Esophagus (tissue), 2 donors: ENCODE measurements around the gene MED20. TPM values are rescaled to one million over a fixed set of nuclear protein-coding genes. Genes with fewer than 3 reads are reported as not detected.

Source experiments
- H3K27ac ChIP-seq, 2 donors: one replicate each; pipeline ENCODE4 v1.5.1; 2013; ENCODE audit warnings: low read depth in 2 of 2, mild to moderate bottlenecking in 2 of 2, inconsistent platforms in 1 of 2, low read length in 1 of 2, moderate library complexity in 1 of 2
- H3K27me3 ChIP-seq, 2 donors: one replicate each; pipeline ENCODE4 v1.6.1; 2013; ENCODE audit warnings: low read length in 2 of 2, control low read depth in 1 of 2, mild to moderate bottlenecking in 1 of 2; ENCODE audit not compliant: insufficient read depth in 2 of 2, control insufficient read depth in 1 of 2
- H3K36me3 ChIP-seq, 2 donors: one replicate each; pipeline ENCODE4 v1.6.1; 2013; ENCODE audit warnings: low read length in 1 of 2; ENCODE audit not compliant: control insufficient read depth in 2 of 2, insufficient read depth in 2 of 2
- H3K4me1 ChIP-seq, 2 donors: one replicate each; pipeline ENCODE4 v1.6.1; 2013; ENCODE audit warnings: low read length in 1 of 2; ENCODE audit not compliant: control insufficient read depth in 2 of 2, insufficient read depth in 2 of 2
- H3K4me3 ChIP-seq, 2 donors: one replicate each; pipeline ENCODE4 v1.5.1; 2013; ENCODE audit warnings: low read length in 2 of 2, mild to moderate bottlenecking in 2 of 2, low read depth in 1 of 2, moderate library complexity in 1 of 2
- H3K9me3 ChIP-seq, 2 donors: one replicate each; pipeline ENCODE4 v1.6.1; 2013; ENCODE audit warnings: mild to moderate bottlenecking in 2 of 2, low read depth in 1 of 2, low read length in 1 of 2, moderate library complexity in 1 of 2; ENCODE audit not compliant: control insufficient read depth in 2 of 2, insufficient read depth in 1 of 2
- whole genome bisulfite sequencing, 2 donors: extraction: QIAGEN DNeasy Blood & Tissue Kit; methylation state at CpG; one replicate each; pipeline ENCODE4 v1.1.7; 2013; 5-methylcytosine and 5-hydroxymethylcytosine counted together
- polyA plus RNA-seq, 2 donors: library from polyadenylated mRNA; stranded (reverse); fragments of 200-250 nt; gene quantifications; one replicate each; pipeline ENCODE4 v1.2.3, GENCODE V29; 2013
- donor health status: healthy with polysubstance abuse.
- donor health status: Bipolar disorder and iron deficiency.

MED20 gene
- polyA plus RNA-seq, 2 donors, result 7.1 to 8.0 TPM

GRCh38 chr6:41871691-41872090, 49.2 kb downstream of the MED20 start:
- Histone ChIP-seq H3K27ac (no peak overlapping the region), H3K27me3 (no peaks in the 10 kb centered on the region), H3K9me3 (no peaks in the 10 kb centered on the region), H3K4me1 (no peaks in the 10 kb centered on the region), H3K4me3 (no peak overlapping the region), H3K36me3 (no peaks in the 10 kb centered on the region)
- WGBS, 2 donors, result 92 to 95% methylated on average over 2 of the region's 2 CpGs

GRCh38 chr6:41859356-41859755, 61.6 kb downstream of the MED20 start:
- Histone ChIP-seq H3K36me3 (no peaks in the 10 kb centered on the region), H3K4me1 (no peaks in the 10 kb centered on the region), H3K27ac (no peak overlapping the region), H3K4me3 (no peak overlapping the region), H3K27me3 (no peaks in the 10 kb centered on the region), H3K9me3 (no peaks in the 10 kb centered on the region)
- 91 to 92% methylated on average over 6 of the region's 6 CpGs for WGBS, 2 donors

DNA sequence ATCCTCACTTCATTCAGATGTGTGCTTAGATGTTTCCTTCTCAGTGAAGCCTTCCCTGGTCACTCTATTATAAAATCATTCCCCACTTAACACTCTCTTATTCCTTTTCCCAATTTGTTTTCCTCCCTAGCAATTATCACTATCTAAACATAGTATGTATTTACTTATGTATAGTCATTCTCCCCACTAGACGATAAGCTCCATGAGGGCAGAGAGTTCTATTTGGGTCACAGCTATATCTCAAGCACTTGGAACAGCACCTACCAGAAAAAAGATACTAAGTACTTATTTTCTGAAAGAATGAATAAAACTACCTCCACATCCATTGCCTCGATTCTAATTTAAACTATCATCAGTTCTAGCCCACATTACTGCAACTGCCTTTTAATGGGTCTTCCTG, 62.2 kb downstream of the MED20 start:
- H3K9me3 ChIP-seq, result no peaks in the 10 kb centered on the region
- H3K4me1 ChIP-seq, result no peaks in the 10 kb centered on the region
- no peaks in the 10 kb centered on the region for H3K27me3 ChIP-seq
- H3K4me3 ChIP-seq, result no peak overlapping the region
- no peak overlapping the region for H3K27ac ChIP-seq
- H3K36me3 ChIP-seq, result no peaks in the 10 kb centered on the region
- 87 to 89% methylated on average over 2 of the region's 2 CpGs for WGBS, 2 donors

Other genes with a start within 250 kb of the MED20 start
- 10 to 100 TPM in 1 of 2 donors, 1 to 10 TPM in 1; 8.9 to 15.0 TPM for gene TFEB, start 185.5 kb downstream of the MED20 start, polyA plus RNA-seq
- 10 to 100 TPM in 1 of 2 donors, 1 to 10 TPM in 1; 1.6 to 13.4 TPM for gene PGC, start 173.7 kb downstream of the MED20 start, polyA plus RNA-seq
- gene FRS3, start 141.2 kb downstream of the MED20 start, polyA plus RNA-seq, result 1 to 10 TPM; 1.6 to 3.3 TPM
- 1 to 10 TPM; 7.3 to 8.9 TPM for gene PRICKLE4, start 140.4 kb downstream of the MED20 start, polyA plus RNA-seq
- gene TOMM6, start 133.4 kb downstream of the MED20 start, polyA plus RNA-seq, result 100 to 1,000 TPM; 179 to 226 TPM
- gene USP49, start 25.8 kb downstream of the MED20 start, polyA plus RNA-seq, result 1 to 10 TPM in 1 of 2 donors, under 1 TPM in 1; 0.69 to 1.0 TPM
- gene BYSL, start 360 bp upstream of the MED20 start, polyA plus RNA-seq, result 10 to 100 TPM in 1 of 2 donors, 1 to 10 TPM in 1; 6.0 to 14.2 TPM
- gene CCND3, start 20.7 kb upstream of the MED20 start, polyA plus RNA-seq, result 10 to 100 TPM; 24.6 to 30.4 TPM
- 1 to 10 TPM; 6.0 to 7.5 TPM for gene TAF8, start 129.4 kb upstream of the MED20 start, polyA plus RNA-seq
- gene C6orf132, start 221.5 kb upstream of the MED20 start, polyA plus RNA-seq, result 100 to 1,000 TPM; 150 to 357 TPM